ENCODE data around the gene CELF3.

Gene CELF3

DNA sequence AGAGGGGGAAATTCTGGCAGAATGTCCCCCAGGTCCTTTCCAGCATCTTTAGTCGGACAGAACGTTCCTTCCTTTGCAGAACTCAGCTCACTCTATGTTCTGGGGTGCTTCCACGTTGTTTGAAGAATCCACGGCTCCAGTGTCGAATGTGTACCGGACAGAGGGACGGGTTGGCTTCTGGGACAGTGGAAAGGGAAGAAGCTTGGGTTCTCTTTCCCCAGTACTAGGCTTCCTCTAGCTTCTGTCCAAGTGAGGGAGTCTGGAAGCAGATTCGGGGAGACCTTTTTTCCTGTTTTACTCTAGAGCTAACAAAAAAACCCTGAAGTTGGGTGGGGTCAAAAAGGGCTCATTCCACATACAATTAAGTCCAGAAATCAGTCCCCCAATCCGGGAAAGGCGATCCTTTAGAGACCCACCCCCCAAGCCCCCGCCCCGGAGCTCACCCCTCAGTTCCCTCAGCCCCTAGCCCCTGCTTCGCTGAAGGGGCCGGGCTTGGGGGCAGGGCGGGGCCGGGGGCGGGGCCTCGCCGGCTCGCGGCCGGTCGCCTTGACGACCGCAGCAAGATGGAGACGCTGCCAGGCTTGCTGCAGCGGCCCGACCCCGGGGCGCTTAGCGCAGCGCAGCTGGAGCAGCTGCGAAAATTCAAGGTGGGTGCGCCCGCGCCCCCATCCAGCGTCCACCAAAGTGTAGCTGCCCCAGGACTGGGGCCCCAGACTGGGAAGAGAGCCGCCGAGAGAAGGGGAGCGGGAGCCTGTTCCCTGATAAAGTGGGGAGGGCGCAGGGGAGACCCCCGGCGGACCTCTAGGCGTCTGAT, 4.6 kb upstream of the CELF3 start, which contains the start of gene RIIAD1:
RIIAD1 (plus strand) TSS at position 549 of the 814 bp plus-strand sequence; CDS start at position 564, 15 bp downstream.
- peak; percentile 63 for DNase-seq (ENCODE audit: low spot score)

DNA sequence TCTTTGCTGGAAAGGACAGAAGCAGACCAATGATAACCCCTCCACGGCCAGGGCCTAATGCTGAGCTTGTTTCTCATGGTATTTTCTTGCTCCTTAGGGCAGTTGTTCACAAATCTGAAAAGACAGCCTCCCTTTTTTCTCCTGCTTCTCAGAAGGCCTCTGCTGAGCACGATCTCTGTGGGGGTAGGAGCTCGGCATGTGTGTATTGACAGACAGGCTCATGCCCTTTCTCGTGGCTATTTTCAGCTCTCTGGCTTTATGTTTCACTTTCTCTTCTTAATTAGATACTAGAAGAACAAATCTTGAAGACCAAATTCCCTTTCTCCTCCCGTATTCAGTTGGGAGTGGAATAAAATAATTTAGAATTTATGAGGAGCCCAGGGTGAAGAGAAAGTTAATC, 4.0 kb upstream of the CELF3 start:
- peak; percentile 40 for DNase-seq (ENCODE audit: low spot score)

DNA sequence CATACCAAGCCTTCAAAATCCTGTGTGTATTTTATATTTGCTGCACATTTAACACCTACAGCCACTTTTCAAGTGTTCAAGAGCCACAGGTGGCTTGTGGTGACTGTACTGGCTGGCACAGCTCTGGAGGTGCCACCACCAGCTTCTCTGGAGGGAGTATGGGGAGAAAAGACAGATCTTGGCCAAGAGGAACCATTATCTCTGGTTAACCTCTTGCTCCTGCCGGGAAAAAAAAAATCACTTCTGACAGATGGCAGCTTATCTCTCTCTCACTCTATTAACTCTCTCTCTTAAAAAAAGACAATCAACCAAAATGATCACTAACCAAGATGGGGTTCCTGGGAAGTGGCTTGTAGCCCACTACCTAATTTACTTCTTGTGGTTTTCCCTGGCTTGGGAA, 3.5 kb upstream of the CELF3 start:
- no peak for DNase-seq (ENCODE audit: low spot score)

DNA sequence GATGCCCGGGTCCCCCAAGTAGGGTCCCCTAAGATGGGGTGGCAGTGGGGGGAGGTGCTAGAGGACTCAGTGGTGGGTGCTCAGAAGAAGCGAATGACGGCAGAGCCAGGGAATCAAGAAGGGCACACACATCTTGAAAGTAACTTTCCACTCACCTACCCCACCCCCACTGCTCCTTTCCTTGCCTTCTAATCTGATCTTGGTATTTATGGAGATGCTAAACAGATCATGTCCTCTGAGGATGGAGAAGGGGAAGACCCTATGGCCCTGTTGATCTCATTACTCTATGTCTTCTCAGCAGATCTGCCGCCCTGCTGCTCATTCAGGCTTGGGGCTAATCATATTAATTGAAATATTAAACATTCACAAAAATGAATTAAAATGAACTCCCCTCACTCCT, 2.1 kb upstream of the CELF3 start:
- DNase-seq (ENCODE audit: low spot score) = no peak

DNA sequence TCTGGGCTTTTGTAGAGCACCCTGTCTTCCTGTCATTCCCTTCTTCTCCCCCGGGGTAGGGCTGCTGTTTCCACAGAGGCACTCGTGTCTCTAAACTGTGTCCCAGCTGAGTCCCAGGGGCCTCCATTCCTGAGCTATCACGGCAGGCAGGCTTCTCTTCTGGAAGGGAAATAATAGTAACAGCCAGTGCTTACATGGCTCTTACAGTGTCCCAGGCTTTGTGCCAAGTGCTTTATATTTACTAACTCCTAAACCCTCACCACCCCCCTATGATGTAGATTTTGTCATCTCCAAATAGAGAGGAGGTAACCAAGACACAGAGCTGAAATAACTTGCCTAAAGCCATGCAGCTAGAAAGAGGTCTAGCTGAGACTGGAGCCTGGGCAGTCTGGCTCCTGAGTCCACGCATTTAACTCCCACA, 1.4 kb upstream of the CELF3 start:
- no peak for DNase-seq (ENCODE audit: low spot score)

DNA sequence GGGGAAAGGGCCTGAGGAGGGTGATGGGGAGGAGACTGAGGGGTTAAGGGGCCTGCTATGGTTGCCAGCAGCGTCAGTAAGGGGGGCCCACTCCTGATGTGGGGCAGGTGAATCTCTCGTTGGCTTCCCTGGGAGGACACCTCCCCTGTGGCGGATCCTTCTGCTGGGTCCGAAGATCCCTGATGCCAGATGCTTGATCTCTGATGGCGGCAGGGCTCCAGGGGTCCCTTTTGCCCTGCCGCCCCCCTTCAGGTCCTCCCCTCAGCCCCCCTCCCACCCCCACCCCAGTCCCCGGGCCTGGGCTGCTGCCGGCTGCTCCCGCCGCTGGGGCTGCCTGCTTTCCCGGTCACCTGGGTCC, 219 bp downstream of the CELF3 start:
- no peak for DNase-seq (ENCODE audit: low spot score)

DNA sequence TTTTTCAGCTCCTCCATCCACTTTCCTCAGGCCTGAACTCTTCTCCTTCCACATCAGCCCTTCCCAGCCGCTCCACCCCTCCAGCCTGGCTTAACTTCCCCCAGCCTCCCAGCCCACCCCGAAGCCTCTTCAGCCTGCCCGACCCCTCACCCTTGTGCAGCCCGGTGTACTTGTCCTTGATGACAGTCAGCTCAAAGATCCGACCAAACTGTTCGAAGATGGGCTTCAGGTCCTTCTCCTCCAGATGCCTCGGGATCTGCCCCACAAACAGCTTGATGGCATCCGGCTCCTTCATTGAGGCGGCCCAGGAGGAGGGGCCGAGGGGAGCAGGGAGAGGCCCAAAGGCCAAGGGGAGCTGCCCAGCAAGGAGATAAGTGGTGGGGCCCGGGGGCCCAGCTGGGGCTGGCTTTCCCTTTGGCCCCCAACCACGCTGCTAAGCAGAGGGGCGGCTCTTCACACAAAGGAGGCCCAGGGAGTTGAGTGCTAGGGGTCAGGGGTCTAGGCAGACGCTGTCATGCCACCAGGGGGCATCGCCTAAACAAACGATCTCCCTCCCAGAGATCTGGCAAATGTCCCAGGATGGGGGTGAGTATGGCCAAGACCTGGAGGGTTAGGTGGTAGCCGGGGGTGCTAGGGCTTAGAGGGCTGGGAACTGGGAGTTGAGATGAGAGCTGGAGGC, 738 bp downstream of the CELF3 start:
- DNase-seq (ENCODE audit: low spot score) = peak; percentile 60

DNA sequence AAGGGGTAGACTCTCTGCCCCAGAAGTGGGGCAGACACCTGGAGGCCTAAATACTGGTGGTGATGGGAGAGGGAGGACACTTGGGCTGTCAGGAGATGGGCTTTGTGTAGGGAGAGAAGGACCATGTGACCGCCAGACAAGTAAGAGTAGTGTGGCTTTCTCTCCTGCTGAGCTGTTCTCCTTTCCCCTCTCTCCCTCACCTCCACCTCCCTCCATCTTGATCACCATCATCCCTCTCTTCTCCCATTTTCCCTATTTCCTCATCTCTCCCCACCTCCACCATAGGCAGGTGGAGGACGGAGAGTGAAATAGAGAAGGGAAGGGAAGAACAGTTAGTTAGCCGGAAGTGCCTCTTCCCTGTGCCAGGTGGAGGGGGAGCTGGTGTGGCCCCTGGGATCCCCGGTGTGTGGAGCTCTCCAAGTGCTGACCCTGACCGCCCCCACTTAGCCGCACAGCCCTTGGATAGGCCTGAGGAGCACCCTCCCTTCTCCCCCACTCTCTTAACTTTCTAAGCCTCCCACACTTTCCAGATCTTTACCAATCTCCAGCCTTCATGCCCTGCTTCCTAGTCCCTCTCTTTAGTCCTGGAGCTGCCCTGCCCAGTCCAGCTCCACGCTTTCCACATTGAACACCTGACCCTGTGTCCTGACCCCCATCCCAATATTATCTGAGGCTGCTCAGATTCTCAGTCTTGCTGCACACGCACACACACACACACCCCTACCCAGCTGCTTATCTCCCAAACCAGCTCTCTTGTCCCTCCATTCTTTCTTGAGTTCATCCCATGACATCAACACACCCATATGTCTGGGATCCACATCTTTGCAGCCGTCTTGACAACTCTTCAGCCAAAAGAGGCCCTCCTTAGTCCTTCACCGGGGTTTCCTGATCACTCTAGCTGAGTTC, 1.5 kb downstream of the CELF3 start:
- no peak for DNase-seq (ENCODE audit: low spot score)

DNA sequence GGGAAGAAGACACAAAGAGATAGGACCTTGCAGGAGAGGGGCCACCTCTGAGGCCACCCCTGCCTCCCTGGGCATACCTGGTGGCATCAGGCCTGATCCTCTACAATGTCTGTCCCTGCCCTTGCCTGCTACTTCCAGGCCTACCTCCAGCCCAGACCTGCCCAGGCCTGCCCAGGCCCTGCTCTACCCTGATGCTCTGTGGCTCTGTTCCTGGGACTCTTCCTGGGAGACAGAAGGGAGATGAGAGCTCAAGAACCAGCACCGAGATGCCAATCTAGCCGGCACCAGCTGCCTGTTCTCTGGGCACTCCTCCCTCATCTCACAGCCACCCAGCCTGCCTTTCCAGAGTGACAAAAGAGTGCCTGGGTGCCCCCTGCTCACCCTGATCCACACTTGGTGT, 2.7 kb downstream of the CELF3 start:
- no peak for DNase-seq (ENCODE audit: low spot score)

DNA sequence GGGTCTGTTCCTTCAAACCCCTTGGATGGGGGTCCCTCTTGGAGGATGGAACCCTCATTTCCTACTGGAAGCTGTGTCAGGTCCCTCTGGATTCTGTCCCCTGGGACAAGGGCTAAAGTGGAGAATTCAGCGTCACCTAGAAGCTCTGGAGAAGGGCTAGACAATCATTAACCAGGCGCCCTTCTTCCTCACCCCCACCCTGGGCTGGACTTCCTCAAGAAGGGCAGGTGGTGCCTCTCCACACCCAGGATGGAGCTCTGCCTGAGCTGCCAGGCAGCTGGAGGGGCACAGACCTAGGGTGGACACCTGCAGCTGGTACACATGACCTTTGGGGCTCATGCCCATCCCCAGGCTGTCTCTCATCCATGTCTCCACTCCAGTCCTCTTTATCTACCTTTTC, 3.6 kb downstream of the CELF3 start:
- DNase-seq (ENCODE audit: low spot score) = no peak

DNA sequence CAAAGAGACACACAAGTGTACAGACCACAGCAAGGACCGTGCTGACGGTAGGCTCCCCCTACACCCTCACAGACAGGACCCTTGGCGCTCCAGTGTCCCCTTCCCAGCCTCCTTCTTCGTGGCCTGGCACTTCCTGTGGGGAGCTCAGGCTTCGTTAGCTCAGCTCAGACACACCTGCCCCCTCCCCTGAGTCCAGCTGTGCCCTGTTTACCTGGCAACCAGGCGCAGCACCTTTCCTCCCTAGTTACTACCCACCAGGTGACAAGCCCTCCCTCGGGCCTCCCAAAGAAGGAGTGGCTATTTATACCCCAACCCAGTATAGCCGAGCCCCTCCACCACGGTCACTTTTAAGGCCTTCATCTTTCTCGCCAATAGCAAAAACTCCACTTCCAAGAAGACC, 4.7 kb downstream of the CELF3 start:
- no peak for DNase-seq (ENCODE audit: low spot score)

DNA sequence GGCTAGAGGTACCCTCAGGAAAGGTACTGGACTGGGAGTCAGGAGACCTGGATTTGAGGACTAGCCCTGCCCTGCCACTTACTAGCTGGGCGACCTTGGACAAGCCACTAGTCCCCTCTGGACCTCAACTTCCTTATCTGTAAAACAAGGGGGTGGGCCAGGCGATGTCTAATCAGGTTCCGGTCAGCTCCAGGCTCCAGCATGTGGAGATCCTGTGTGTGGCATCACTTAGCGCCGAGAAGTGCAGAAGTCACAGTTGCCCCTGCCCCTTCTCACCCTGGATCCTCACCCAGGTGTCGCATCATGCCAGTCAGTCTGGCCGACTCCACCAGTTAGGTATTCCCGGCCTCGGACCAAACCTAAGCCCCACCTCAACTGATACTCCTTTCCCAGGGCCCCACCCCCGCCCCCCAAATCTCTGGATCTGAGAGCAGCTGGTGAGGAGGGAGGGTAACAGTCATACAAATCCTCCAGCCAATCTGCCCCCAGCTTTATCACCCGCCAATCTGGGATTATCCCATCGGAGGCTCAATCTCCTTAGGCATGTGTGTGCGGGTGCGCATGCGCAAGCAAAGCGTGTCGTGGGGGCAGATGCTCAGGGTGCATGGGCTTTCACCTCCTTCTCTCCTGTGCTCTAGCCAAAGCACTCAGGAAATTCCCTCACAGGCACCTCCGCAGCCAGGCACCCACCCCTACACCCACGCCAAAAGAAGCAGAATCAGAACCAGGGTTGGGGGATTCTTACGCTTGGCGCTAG, 5.4 kb downstream of the CELF3 start:
- no peak for DNase-seq (ENCODE audit: low spot score)

DNA sequence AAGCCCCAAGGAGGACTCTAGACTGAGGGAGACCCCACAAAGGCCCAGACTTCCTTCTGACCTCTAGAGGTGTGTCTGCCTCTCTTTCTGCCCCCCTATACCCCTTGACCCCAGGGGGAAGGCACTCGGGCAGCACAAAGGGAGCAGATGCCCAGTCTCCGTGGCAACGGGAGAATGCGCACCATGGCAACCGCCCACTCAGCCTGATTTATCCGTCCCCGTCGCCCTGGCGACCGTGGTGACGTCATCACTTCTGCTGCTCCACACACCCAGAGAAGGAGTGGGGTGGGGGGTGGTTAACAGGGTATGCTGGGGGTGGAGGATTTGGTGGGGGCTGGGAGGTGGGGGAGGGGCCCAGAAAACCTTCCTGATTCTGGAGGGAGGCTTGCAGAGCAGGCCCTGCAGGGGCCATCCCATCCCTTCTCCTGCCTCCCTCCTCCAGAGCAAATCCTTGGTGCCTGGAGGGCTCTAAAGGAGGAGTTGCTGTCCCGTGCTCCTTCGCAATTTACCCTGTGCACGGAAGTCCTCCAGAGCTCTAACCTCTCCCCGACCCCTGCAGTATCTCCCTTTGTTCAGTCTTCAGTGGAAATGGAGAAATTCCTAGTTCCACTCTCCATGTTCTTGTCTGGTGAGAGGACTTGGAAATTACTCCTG, 6.3 kb downstream of the CELF3 start:
- DNase-seq (ENCODE audit: low spot score) = peak; percentile 51

DNA sequence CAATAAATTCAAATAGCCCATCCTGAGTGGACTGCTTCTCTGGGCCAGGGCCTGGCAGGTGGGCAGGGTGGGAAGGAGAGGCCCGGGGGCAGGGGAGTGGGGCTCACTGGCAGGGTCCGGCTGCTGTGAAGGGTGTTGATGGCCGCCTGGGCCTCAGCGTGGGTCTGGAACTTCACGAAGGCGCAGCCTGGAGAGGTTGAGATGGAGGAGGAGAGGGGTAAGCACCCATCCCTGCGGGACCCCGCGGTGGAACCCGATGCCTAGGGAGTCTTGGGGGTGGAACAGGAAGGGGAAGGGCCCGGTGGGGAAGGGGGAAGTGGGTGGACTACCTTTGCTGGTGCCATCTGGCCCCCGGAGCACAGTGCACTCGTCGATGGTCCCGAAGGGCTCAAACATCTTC, 7.7 kb downstream of the CELF3 start:
- DNase-seq (ENCODE audit: low spot score) = no peak

DNA sequence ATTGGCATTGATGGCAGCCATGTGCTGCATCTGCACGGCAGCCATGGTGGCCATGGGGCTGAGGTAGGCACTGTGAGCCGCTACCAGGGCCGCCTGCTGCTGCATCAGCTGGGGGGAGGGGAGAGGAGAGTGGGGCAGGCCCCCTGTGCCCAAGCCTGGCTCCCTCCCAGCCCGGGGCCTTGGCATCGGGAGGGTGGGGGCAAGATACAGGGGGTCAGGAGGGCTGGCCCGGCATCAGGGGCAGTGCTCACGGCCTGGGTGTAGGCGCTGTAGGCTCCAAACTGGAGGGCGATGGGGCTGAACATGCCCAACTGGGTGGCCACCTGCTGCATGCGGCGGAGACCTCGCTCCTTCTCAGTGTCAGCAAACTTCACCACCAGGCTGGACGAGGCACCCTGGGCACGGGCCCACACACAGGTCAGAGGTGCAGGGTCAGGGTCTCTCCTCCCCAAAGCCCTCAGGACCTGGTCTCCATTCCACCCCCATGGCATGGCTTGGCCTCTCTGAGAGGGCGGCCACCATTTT, 9.0 kb downstream of the CELF3 start:
- DNase-seq (ENCODE audit: low spot score) = no peak

DNA sequence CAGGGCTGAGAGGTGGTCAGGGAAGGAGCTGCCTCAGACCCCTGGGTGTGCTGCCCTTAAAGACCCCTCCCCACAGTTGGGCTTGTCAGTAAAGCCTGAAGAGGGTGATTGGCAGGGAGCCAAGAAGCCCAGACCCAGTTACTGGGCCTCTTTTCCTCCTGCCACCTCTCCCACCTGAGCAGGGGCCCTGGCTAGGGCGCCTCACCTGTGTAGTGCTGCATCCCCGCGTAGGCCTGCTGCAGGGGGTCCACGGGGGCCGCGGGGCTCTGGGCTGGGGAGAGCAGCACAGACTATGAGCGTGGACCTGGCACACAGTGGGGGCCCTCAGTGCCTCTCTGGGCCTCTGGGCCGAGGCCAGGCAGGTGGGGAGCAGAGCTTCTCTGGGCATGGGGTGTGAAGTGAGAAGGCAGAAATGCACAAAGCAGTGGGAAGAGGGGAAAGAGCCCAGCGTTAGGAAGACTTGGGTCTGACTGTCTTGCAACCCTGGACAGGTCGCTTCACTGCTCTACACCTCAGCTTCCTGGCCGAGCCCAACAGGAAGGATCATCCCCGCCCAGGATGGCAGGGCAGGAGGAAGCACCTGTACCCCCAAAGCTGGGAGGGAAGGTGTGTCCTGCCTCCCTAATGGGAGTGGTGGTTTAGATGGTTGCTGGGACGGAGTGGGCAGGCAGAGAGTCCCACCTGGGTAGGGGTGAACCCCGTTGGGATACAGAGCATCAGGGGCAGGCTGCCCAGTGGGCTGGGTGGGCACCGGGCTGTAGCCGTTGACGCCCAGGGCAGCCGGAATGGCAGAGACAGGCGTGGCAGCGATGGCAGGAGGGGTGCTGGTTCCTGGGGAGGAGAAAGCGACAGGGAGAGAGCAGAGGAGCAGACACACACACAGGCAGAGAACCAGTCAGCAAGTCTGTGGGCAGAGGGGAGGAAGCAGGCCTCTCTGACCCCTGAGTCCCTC, 9.9 kb downstream of the CELF3 start:
- no peak for DNase-seq (ENCODE audit: low spot score)

DNA sequence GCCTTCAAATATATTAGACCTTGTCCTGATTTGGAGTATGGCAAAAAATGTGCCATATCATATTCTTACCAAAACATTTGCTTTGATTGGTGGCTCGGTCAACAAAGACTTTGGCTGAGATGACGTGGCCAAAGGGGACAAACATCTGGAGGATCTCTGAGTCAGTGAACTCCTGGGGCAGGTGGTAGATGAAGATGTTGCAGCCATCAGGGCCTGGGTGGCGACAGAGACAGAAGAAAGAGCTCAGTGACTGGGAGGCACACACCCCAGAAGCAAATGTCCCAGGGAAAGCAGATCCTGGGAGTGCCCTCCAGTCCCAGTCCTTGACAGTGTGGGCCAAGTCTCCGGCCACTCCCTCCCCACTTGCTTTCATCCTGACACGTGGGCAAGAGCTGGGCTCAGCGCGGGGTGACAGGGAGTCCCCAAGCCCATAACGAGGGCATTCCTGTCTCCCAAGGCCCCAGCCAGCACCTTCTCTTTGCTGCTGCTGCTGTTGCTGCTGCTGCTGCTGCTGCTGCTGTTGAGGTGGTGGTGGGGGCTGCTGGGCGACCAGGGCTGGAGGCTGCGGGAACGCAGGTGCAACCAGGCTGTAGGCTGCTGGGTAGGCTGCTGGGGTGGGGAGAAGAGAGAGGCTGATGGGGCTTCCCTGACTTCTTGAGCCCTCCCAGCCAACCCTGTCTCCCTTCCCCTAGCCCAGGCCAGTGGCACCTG, 10.7 kb downstream of the CELF3 start:
- DNase-seq (ENCODE audit: low spot score) = peak; percentile 67

DNA sequence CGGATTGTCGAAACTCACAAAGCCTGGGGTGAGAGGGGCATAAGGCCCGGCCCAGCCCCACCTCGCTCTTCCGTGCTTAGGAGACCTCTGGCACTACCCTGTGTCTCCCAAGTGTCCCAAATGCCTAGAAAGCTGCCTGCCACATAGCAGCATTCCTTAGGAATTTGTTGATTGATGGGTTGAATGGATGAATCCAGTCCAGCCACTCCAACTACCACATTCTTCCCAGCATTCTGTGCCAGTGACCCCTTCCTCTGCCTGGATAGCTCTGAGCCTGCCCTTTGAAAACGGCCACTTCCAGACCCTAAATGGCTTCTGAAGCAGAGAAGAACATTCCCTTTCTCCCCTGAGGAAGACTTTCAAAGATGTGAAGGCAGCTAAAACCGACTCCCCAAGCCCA, 11.5 kb downstream of the CELF3 start:
- no peak for DNase-seq (ENCODE audit: low spot score)

DNA sequence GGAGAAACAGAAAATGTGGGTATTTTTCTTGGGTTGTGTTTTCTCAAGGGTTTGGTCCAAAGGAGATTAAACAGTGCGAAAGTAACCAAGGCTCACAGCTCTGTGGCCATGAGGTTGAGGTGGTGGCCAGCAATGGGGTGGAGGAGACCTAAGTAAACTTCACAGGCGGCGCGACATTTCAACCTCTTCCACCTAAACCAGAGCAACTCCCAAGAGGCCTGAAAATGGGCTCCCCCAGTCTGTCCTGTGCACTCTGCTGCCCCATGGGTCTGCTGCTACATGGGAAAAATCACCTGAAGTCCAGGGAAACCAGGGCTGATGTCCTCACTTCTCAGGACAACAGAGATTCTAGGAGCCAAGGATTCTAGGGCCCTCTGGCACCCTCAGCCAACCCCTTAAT, 12.4 kb downstream of the CELF3 start:
- no peak for DNase-seq (ENCODE audit: low spot score)

Measured in NAMALWA (cell line).